NCI-H2107 (cell line): ENCODE results near the gene CDH20.
"Not testable (repeated sequence)": the region's sequence is repeated elsewhere in the genome, so short reads cannot be mapped to it uniquely, and the experiment has no call there.

Experiments used
- DNase-seq: peaks from one replicate; lab custom pipeline; 2025; lab: John Stamatoyannopoulos, UW

CDH20 gene

DNA sequence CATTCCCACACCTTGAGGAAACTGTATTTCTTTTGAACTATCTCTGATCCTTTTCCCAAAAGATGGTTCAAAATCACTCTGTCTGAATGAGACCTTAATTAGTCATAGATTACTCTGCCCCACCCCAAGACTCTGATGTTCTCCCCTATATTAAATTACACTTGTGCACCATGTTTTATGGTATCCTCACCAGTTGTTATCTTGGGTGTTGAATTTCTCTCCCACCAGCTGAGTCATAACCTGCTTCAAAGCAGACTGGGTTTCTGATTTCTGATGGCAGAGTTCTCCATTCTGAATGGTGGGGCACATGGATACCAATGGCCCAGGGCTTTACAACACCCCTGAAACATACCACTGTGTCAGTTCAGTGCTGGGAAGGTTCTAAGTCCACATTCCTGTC is 15.0 kb downstream of the CDH20 start:
- DNase-seq: no peak

DNA sequence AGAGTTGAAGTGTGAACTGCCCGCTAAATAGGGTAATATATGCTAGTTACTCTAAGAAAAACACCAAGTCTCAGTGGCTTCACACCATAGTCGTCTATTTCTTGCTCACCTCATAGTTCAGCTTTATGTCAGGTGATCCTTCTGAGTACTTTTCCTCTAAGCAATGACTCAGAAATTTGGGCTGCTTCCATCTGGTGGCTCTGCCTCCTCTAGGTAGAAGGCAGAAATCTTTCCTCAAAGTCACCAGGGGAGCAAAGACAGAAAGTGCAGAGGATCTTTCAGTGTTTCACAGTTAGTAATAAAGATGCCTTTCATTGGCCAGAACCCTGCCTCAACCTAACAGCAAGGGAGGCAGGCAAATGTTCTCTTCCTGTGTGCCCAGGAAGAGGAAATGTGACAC is 17.3 kb downstream of the CDH20 start:
- DNase-seq: no peak

DNA sequence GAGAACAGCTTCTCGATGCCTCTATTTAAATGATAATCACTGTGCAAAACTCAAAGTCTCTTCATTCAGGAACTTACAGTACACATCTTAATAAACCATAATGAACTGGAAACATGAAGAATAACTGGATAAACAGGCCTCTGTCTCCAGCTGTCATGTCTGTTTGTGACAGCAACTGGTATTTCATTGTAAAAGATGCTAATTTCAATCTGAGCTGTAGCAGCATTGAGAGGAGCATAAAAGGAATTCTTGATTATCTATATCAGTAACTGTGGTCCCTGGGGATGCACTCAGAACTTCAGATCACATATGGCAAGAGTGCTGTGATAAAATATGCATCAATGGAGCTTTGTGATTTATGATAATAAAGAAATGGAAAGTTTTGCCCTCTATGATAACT is 18.8 kb downstream of the CDH20 start:
- no peak for DNase-seq

DNA sequence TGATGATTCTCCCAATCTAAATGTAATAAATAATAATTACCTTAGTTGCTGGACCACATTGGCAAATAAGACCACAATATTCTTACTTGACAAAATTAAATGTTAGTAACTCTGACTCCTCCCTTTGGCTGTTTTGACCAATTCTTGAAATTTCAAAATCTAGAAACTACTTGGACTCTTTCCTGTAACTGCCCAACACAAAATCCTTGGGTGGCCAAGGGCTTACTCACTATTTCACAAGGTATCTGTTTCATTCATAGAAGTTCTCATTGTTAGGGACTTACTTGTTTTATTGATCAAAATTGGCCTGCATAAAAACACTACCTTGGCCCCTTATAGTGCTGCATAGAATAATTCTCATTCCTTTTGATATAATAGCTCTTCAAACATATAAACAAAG is 19.4 kb downstream of the CDH20 start:
- no peak for DNase-seq

DNA sequence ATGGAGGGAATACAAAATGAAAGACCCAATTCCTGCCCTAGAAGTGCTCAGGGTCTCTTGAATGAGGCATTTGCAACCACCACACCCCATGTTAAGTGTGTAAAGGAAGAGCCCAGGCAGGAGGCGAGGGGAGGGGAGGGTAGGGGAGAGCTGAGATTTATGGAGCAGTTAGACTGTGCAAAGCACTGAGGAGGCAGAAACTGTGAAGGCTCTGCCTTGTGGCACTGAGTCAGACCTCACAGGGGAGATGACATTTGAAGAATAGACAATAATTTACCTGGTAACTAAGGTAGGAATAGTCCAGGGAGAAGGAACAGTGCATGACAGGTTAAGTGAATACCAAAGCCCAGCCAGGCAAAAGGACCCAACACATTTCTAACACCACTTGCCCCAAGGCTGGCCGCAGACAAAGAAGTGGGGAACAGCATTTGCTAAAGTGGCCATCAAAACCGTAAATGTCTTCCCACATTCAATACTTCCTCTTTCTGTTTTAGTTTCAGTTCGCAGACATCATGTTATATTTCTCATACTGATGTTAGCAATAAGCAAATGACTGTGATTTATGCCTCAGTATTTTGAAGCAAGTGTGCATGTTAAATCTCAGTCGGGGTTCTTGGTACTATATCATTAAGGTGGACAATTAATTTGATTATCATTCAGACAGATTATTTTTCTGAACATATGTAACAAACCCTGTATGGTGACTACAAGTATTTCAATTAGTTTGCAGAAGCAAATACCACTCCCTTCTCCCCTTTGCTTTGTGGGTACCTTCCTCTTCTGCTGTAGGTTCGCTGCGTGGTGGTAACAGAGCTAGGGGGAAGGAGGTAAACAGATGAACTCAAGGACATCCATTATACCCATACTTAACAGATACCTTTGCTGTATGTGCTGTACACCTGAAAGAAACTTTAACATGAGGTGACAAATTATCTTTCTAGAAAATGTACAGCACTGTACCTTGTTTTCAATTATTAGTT is 27.5 kb downstream of the CDH20 start:
- no peak for DNase-seq

DNA sequence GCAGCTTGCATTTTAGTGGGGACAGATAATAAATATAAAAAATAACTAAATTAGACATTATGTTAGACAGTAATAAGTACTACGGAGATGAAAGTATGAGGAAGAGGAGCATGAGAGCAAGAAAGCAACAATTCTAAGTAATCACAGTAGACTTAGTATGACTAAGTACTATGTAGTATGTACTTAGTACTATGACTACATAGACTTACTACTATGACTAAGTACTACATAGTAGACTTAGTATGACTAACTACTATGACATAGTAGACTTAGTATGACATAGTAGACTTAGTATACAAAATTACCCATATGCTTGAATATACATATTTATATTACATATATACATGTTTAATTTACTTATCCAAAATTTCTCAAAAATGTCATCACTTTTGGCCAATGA is 29.3 kb downstream of the CDH20 start:
- DNase-seq: no peak

DNA sequence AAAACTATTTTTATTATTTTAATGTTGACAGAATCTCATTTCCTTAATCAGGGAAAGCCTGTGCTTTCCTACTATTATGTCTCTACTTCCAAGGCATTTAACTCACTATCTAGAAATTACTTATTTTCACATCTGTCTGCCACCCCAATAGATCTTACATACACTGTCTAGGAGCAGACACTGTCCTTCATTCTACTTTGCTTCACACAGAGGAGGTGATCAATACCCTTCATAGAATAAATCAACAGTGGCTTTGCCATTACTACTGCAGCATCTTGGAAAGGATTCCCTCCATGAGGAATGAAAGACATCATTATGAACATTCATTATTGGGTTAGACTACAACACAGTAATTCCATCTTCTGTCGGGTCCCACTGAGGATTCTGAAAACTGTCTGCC is 31.7 kb downstream of the CDH20 start:
- DNase-seq: no peak

DNA sequence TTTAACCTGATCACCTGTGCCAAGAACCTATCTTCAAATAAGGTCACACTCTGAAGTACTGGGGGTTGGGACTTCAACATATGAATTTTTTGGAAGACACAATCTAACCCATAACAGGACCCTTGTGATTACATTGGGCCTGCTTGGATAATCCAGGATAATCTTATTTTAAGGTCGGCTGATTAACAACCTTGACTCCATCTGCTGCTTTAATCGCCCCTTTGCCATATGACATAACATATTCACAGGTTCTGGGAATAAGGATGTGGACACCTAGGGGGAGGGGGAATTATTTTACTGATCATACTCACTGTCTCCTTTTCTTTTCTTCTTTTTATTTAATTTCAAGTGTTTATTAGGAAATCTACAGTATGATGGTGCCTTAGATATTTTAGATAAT is 34.8 kb downstream of the CDH20 start:
- DNase-seq: no peak

DNA sequence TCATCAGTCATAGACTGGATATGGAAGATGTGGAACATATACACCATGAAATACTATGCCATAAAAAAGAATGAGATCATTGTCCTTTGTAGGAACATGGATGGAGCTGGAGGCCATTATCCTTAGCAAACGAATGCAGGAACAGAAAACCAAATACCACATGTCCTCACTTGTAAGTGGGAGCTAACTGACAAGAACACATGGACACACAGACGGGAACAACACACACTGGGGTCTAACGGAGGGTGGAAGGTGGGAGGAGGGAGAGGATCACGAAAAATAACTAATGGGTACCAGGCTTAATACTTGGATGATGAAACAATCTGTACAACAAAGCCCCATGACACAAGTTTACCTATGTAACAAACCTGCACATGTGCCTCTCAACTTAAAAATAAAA is 36.4 kb downstream of the CDH20 start:
- DNase-seq: not testable (repeated sequence)

DNA sequence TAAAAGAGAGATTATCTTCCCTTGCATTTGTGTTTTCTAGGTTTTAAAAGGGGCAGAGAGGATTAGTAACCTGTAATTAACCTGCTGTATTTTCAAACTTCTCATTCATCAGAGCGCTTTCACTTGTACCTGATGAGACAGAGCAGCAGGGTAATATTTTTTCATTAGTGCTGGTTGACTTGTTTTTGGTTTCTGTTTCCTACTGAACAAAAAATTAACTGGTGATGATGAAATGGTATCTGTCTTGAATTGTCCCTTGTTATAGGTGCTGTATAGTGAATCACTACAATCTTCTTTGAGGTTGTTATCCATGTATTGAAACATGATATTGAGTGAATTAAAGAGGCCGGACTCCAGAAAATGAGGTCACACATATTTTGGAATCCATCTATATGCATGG is 37.9 kb downstream of the CDH20 start:
- no peak for DNase-seq

DNA sequence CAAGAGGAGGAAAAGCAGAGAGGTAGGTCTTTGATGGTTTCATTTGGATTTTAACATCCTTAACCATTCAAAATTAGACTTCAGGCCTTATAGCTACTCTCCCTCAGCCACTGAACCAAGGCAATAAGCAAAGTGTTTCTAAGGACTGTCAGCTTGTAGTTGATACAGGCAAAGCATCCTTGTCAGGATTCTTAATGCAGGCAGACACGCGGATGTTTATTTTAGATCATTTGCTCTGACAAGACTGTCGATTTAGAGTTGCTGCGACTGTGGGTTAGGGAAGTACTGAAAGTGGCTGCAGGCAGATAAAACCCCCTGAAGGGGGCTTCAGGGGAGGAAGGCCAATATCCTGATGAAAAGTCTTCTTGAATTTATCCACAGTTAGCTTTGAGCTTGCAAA is 46.6 kb downstream of the CDH20 start:
- no peak for DNase-seq

DNA sequence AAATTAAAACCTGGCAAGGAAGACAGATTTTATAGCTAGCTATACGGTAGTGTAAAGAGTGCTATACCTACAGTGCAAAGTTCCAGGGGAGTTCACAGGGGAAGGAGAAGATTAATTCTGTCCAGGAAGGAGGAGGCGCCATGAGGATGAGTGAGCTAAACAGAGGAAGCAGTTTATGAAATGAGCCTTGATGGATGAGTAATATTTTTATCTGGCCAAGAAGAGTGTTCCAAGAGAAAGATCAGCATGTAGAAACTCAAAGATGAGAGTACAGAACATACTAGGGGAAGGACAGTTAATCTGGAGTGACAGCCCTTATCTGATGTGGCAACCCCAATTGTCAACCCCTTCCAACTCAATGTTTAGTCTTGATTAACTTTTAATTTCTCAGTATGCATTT is 54.8 kb downstream of the CDH20 start:
- no peak for DNase-seq

DNA sequence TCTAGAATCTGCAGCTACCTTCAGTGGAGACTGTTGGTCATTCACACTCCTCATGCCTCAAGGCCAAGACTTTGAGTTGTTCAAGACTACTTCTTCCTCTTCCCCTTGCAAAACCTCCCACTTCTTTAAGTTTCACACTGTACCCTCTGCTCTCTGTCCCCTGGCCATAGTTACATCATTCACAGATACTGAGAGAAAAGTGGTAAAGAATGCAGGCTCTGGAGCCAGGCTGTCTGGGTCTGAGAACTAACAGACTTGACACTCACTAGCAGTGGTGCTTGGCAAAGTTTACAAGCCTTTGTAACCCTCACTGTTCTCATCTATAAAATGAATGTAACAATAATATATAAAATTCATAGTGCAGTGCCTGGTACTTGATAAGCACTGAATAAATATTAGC is 61.8 kb downstream of the CDH20 start:
- DNase-seq: no peak

DNA sequence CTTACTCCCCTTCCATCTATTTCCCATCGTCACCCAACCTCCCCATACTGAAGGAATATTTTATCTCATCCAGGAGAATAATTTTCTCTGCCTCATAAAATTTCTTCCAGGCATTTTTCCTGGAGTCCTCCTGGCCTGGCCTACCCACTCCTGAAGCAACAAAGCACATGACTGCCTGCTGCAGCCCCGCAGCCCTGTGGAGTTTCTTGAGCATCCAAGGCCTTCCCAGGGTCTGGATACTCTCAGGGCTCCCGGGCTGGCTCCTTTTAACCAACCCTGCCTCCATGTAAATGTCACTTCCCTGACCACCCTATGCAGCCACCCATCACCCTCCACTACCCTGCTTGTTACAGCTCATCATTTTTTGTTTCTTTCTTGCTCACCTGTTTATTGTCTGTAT is 64.0 kb downstream of the CDH20 start:
- no peak for DNase-seq

DNA sequence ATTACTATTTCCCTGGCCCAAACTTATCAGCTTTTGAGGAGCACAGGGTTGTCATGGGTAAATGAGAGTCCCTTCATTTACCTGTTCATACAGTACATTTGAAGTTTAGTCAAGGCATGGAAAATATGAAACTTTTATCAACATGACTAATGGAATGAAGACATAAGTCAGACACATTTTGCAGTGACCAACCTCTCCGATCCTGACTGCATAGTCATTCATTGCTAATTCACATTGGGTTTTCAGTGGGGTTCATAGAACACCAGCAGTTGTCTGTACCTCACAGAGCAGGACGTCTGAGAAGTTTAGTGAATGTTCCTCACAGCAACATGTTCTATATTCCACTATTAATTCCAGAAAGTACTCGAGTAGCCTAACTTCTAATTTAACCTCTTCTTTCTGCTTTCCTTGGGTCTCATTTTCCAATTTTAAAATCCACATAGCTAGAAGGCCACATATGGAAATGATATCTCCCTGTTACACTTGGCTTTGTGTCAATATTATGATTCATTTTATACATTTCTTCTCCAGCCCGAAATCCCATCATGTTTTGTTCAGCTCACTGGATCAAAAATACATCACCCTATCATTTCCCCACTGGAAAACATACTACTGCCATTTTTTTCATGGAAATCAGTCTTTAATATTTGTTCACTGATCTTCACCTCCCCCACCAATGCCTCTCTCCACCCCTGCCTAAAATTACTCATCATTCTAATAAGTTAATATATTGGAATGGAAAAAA is 65.9 kb downstream of the CDH20 start:
- no peak for DNase-seq

DNA sequence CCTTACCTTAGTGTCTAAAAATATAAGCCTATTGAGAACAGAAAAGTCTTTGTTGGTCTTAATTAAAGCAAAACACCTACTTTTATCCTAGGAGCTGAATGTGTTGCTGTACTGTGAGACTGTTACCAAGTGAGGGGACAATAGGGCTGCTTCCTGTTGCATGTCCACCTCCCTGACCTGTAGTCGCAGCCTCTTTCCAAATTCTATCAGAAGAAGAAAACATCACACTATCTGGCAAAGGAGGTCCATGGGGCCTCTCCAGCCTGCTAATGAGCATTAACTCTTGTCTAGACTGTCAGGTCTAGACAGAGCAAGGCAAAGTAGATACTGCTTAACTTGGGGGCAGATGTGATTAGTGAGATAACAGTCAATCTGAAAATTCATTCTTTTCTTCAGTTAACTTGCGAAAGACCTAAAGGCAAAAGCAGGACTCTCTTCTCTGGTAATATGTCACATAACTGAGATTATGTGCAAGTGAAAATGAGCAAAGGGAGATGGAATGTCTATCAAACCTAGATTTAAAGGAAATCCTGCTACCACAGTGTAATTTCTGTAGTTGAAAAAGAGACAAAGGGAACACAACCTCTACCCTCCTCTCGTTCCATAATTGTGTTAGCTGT is 66.9 kb downstream of the CDH20 start:
- no peak for DNase-seq

DNA sequence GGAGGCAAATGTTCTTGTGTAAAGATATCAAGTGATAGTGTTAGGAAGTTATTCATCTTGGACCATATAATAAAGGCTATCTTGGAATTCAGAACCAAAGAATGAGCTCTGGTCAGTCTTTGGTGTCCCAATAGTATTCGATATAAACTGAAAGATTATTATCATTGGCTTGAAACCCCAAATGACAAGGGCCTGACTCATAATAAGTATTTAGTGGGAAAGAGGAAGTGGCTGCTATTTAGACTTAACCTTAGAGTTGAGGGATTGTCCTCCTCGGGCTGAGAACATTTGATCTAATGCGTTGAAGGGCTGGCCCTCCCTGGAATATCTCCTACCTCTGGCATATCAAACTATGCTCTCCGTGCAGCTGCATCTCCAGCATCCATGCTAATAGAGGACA is 67.5 kb downstream of the CDH20 start:
- no peak for DNase-seq

DNA sequence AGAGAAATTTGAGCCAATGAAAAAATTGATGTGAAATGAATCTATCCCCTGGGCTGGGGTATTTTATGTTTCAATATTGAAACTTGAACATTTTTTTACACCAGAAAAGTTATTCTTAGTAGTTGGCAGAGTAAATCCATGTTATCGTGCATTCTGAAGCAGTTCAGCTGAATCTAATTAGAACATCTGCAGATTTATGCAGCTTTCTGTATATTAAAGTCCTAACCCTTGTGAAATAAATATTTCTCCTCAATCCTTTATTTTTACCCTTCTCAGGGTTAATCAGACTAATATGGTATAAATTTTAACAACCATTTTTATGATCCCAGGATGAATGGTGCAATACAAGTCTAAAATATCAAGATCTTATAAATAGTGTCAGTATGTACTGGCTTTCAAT is 69.5 kb downstream of the CDH20 start:
- DNase-seq: no peak

DNA sequence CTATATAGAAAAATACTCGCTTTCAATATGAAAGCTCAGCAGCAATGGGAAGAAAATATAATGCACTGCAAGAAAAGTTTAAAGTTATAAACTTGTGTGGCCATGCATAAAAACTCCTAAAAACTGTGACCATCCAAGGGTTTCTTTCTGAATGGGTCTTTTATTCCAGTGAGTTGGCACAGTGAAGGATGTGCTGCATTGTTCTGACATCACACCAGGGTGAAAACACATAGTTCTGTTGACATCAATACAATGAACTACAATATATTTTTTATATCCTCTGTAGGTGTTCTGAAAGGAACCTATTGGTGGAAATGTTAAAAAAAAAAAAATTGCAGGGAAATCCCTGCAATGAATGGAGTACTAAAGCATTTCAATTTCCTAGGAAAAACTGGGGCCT is 80.2 kb downstream of the CDH20 start:
- no peak for DNase-seq

DNA sequence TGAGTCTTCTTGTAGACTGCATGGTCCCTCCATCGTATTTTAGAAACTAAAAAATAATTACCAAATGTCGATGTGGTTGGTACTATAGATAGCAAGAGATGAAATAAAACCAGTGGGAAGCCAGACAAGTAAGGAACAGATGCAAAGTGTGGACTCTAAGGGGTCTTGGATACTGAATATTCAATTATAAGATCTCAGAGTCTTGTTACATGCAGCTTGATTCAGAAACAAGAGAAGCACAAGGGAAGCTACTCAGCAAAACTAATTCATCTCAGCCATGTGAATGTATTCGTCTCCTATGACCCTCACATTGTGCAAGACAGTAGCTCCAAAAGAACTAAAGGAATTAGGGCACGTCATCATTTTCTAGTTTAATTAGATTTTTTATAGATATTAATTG is 80.9 kb downstream of the CDH20 start:
- no peak for DNase-seq

DNA sequence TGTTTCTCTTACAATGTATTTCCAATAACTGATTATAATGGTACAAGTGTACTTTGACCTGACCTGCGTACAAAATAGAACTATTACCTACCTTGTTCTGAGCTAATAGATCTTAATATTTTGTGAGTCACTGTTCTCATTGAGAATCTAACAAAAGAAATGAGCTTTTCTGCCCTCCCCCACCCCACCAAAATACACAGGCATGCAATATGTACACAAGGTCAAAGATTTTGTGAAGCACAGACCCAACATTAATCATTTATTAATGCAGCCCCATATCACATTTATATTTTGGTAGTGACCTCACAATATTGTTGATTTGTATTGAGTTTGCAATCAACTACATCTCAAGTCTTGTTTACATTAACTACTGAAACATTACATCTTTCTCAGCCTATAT is 86.5 kb downstream of the CDH20 start:
- no peak for DNase-seq

DNA sequence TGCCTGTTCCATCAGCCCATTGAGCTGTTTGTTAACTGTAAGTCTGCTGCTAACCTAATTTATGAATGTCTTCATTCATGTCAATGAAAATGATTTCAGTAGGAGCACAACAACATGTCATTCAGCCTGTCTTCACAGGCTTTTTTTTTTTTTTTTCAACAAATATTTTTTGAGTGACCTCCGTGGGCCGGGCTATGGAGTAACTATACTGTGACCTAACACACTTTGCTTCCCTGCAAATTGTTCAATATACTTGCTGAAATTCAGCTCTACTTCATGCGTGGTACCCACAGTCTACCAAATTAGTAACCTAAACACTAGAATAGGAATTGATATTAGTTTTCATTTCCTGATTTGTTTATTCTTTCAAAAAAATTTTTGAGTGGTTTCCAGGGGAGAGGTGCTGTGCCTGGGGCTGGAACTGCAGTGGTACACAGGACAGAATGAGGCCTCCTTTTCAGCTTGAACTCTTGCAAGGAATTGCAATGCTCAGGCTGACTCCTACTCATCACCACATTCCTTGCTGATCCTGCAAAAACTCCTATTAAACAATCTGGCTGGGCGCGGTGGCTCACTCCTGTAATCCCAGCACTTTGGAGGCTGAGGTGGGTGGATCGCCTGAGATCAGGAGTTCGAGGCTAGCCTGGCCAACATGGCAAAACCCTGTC is 87.1 kb downstream of the CDH20 start:
- DNase-seq: no peak
